SK-N-SH treated with all-trans-retinoic acid at 6 μM for 48 hours (cell line): Measurements from ENCODE around the gene OLFML3.

Experiments
- ATAC-seq: fragments of 200-7000 bp; cut with Tn5 transposase; 3 replicates; pipeline ENCODE4 v1.9.1; 2020; ENCODE audit warnings: mild to moderate bottlenecking, moderate library complexity
- BACH2 ChIP-seq: fragments of 250-450 bp; sonication (Bioruptor Pico); IDR thresholded peaks from 2 replicates; pipeline ENCODE4 v1.9.0; 2021; ENCODE audit warnings: mild to moderate bottlenecking, borderline replicate concordance
- CREB5 ChIP-seq: fragments of 250-450 bp; sonication (Bioruptor Pico); IDR thresholded peaks from 2 replicates; pipeline ENCODE4 v1.5.1; 2020; ENCODE audit warnings: low read depth, mild to moderate bottlenecking, moderate library complexity
- CSDC2 ChIP-seq: fragments of 250-450 bp; sonication (Bioruptor Pico); IDR thresholded peaks from 2 replicates; pipeline ENCODE4 v1.5.0; 2020; ENCODE audit warnings: mild to moderate bottlenecking, moderate library complexity
- CSRNP3 ChIP-seq: fragments of 250-450 bp; sonication (Bioruptor Pico); IDR thresholded peaks from 2 replicates; pipeline ENCODE4 v1.5.1; 2021; ENCODE audit warnings: mild to moderate bottlenecking, moderate library complexity
- ESRRG ChIP-seq: fragments of 250-450 bp; sonication (Bioruptor Pico); IDR thresholded peaks from 2 replicates; pipeline ENCODE4 v1.6.1; 2021; ENCODE audit warnings: mild to moderate bottlenecking
- GLIS3 ChIP-seq: fragments of 250-450 bp; sonication (Bioruptor Pico); IDR thresholded peaks from 2 replicates; pipeline ENCODE4 v1.5.0; 2020; ENCODE audit warnings: mild to moderate bottlenecking, moderate library complexity
- ISL1 ChIP-seq: fragments of 250-450 bp; sonication (Bioruptor Pico); IDR thresholded peaks from 2 replicates; pipeline ENCODE4 v2.1.2; 2022; ENCODE audit warnings: mild to moderate bottlenecking, moderate library complexity
- OSR1 ChIP-seq: fragments of 250-450 bp; sonication (Bioruptor Pico); IDR thresholded peaks from 2 replicates; pipeline ENCODE4 v1.8.0; 2022; ENCODE audit warnings: moderate library complexity, mild to moderate bottlenecking, inconsistent platforms
- PATZ1 ChIP-seq: fragments of 250-450 bp; sonication (Bioruptor Pico); IDR thresholded peaks from 2 replicates; pipeline ENCODE4 v1.8.0; 2020; ENCODE audit warnings: mild to moderate bottlenecking, moderate library complexity, borderline replicate concordance
- POU6F1 ChIP-seq: fragments of 250-450 bp; sonication (Bioruptor Pico); IDR thresholded peaks from 2 replicates; pipeline ENCODE4 v1.8.0; 2021; ENCODE audit warnings: low read depth, mild to moderate bottlenecking, moderate library complexity, borderline replicate concordance
- PPARA ChIP-seq: fragments of 250-450 bp; sonication (Bioruptor Pico); IDR thresholded peaks from 2 replicates; pipeline ENCODE4 v1.5.0; 2020; ENCODE audit warnings: mild to moderate bottlenecking, borderline replicate concordance
- RARB ChIP-seq: fragments of 250-450 bp; sonication (Bioruptor Pico); IDR thresholded peaks from 2 replicates; pipeline ENCODE4 v1.8.0; 2021; ENCODE audit warnings: mild to moderate bottlenecking, moderate library complexity
- SNAI2 ChIP-seq: fragments of 250-450 bp; sonication (Bioruptor Pico); IDR thresholded peaks from 2 replicates; pipeline ENCODE4 v1.5.0; 2020; ENCODE audit warnings: mild to moderate bottlenecking, moderate library complexity
- TCF4 ChIP-seq: fragments of 250-450 bp; sonication (Bioruptor Pico); IDR thresholded peaks from 2 replicates; pipeline ENCODE4 v1.8.0; 2021; ENCODE audit warnings: mild to moderate bottlenecking, moderate library complexity, borderline replicate concordance
- TOX ChIP-seq: fragments of 250-450 bp; sonication (Bioruptor Pico); IDR thresholded peaks from 2 replicates; pipeline ENCODE4 v1.8.0; 2021; ENCODE audit warnings: mild to moderate bottlenecking, moderate library complexity, borderline replicate concordance
- ZFP30 ChIP-seq: fragments of 450-650 bp; formaldehyde crosslinking; IDR thresholded peaks from 2 replicates; pipeline ENCODE4 v1.5.0; 2022; ENCODE audit warnings: mild to moderate bottlenecking, moderate library complexity
- ZNF565 ChIP-seq: fragments of 450-650 bp; formaldehyde crosslinking; conservative IDR thresholded peaks from 2 replicates; pipeline ENCODE4 v1.5.0; 2020; ENCODE audit warnings: low read depth, mild to moderate bottlenecking, moderate library complexity
- ZNF70 ChIP-seq: fragments of 450-650 bp; formaldehyde crosslinking; IDR thresholded peaks from 2 replicates; pipeline ENCODE4 v1.5.0; 2020; ENCODE audit warnings: mild to moderate bottlenecking, moderate library complexity
- ZNF8 ChIP-seq: fragments of 450-650 bp; formaldehyde crosslinking; IDR thresholded peaks from 2 replicates; pipeline ENCODE4 v1.5.0; 2020; ENCODE audit warnings: mild to moderate bottlenecking, moderate library complexity
- TF ChIP-seq, protein P1 (sequence below): fragments of 250-450 bp; sonication (Bioruptor Pico); IDR thresholded peaks from 2 replicates; pipeline ENCODE4 v1.5.0; 2020; ENCODE audit warnings: mild to moderate bottlenecking, moderate library complexity

Gene OLFML3

DNA sequence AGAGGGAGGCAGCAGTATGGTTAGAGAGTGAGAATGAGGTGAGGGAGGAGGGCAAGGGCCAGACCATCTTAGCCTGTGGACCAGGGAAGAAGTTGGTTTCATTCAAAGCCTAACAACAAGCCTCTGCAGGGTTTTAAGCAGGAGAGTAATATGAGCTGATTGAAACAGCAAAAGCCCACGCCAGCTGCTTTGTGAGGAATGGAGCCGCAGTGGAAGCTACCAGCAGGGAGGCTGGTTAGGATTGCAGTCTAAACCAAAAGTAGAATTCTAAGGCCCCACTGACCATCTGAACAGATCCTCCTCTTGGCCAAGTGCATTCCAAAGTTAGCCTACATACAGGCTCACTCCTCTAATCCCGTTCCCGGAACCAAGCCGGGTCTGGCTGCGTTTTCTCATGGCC is 44.8 kb downstream of the OLFML3 start:
- 0 out of 3 replicates have a peak, but pooled peaks have one; percentile 25 for ATAC-seq
- TF ChIP-seq SNAI2 (CRISPR knock-in tag) (no peak), TCF4 (no peak), CSDC2 (CRISPR knock-in tag) (no peak), RARB (no peak), GLIS3 (CRISPR knock-in tag) (no peak), TOX (no peak), CSRNP3 (CRISPR knock-in tag) (no peak), ZNF8 (CRISPR knock-in tag) (no peak), OSR1 (no peak), BACH2 (CRISPR knock-in tag) (no peak), PPARA (CRISPR knock-in tag) (no peak)
- TF ChIP-seq, all 23 proteins: peak for 0

DNA sequence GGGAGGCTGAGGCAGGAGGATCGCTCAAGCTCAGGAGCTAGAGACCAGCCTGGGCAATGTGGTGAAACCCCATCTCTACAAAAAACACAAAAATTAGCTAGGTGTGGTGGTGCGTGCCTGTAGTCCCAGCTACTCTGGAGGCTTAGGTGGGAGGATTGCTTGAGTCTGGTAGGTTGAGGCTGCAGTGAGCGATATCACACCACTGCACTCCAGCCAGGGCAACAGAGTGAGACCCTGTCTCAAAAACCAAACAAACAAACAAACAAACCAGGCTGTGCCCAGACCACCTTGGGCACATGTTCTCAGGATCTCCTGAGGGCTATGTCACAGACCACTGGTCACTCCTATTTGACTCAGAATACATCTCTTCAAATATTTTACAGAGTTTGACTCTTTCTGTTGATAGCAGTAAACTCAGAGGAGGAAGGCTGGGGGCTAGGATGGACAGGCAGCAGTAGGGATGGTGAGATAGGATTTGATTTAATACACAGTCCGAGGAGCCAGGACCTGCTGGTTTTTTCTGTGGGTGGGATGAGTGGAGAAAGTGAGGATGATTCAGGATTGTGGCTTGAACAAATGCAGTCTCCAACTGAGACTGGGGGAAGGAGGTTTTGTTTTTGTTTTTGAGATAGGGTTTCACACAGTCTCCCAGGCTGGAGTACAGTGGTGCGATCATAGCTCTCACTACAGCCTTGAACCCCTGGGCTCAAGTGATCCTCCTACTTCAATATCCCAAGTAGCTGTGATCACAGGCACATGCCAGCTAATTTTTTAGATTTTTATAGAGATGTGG is 46.5 kb downstream of the OLFML3 start:
- no peak for TF ChIP-seq TOX
- TF ChIP-seq OSR1, result no peak
- TF ChIP-seq, protein P1, sequence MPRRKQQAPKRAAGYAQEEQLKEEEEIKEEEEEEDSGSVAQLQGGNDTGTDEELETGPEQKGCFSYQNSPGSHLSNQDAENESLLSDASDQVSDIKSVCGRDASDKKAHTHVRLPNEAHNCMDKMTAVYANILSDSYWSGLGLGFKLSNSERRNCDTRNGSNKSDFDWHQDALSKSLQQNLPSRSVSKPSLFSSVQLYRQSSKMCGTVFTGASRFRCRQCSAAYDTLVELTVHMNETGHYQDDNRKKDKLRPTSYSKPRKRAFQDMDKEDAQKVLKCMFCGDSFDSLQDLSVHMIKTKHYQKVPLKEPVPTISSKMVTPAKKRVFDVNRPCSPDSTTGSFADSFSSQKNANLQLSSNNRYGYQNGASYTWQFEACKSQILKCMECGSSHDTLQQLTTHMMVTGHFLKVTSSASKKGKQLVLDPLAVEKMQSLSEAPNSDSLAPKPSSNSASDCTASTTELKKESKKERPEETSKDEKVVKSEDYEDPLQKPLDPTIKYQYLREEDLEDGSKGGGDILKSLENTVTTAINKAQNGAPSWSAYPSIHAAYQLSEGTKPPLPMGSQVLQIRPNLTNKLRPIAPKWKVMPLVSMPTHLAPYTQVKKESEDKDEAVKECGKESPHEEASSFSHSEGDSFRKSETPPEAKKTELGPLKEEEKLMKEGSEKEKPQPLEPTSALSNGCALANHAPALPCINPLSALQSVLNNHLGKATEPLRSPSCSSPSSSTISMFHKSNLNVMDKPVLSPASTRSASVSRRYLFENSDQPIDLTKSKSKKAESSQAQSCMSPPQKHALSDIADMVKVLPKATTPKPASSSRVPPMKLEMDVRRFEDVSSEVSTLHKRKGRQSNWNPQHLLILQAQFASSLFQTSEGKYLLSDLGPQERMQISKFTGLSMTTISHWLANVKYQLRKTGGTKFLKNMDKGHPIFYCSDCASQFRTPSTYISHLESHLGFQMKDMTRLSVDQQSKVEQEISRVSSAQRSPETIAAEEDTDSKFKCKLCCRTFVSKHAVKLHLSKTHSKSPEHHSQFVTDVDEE (CRISPR knock-in tag), result no peak
- TF ChIP-seq SNAI2 (CRISPR knock-in tag), result no peak
- no peak for TF ChIP-seq GLIS3 (CRISPR knock-in tag)
- TF ChIP-seq CREB5 (CRISPR knock-in tag), result no peak
- TF ChIP-seq ZFP30, result no peak
- no peak for TF ChIP-seq PATZ1 (CRISPR knock-in tag)
- no peak for TF ChIP-seq ZNF70
- TF ChIP-seq ZNF8 (CRISPR knock-in tag), result no peak
- TF ChIP-seq CSRNP3 (CRISPR knock-in tag), result no peak
- TF ChIP-seq ISL1 (CRISPR knock-in tag), result no peak
- TF ChIP-seq POU6F1 (CRISPR knock-in tag), result no peak
- TF ChIP-seq RARB, result no peak
- no peak for TF ChIP-seq ESRRG (CRISPR knock-in tag)
- TF ChIP-seq ZNF565 (CRISPR knock-in tag), result no peak
- TF ChIP-seq, all 23 proteins: peak for 0
- ATAC-seq, result peak; percentile 35; the same call in 1 of the 3 replicates
